Smooth muscle cell (in vitro differentiated cells): ENCODE results near the gene GRHL1. TPM values are rescaled to one million over a fixed set of nuclear protein-coding genes. Genes with fewer than 3 reads are reported as not detected.

ENCODE experiments used
- DNase-seq: peaks from one replicate; lab custom pipeline; 2025; ENCODE audit not compliant: unreplicated experiment; lab: John Stamatoyannopoulos, UW
- H2AFZ ChIP-seq: fragments of 200-600 bp; sonication (generic); 2 replicates; pipeline ENCODE4 v1.6.0; 2016; ENCODE audit warnings: antibody characterized with exemption, low read depth, mild to moderate bottlenecking
- H3F3A ChIP-seq: fragments of 200-600 bp; sonication (generic); 2 replicates; pipeline ENCODE4 v1.6.0; 2017; ENCODE audit warnings: antibody characterized with exemption, low read depth
- H3K27ac ChIP-seq: fragments of 200-600 bp; sonication (generic); 2 replicates; pipeline ENCODE4 v1.5.1; 2016; ENCODE audit warnings: low read depth, mild to moderate bottlenecking
- H3K27me3 ChIP-seq: fragments of 200-600 bp; sonication (generic); 2 replicates; pipeline ENCODE4 v1.6.1; 2016; ENCODE audit warnings: low read depth, mild to moderate bottlenecking
- H3K36me3 ChIP-seq: fragments of 200-600 bp; sonication (generic); 2 replicates; pipeline ENCODE4 v1.5.1; 2016; ENCODE audit warnings: low read depth
- H3K4me1 ChIP-seq: fragments of 200-600 bp; sonication (generic); 2 replicates; pipeline ENCODE4 v1.5.1; 2016; ENCODE audit warnings: low read depth
- H3K4me2 ChIP-seq: fragments of 200-600 bp; sonication (generic); 2 replicates; pipeline ENCODE4 v1.6.0; 2016; ENCODE audit warnings: mild to moderate bottlenecking
- H3K4me3 ChIP-seq: fragments of 200-600 bp; sonication (generic); 2 replicates; pipeline ENCODE4 v1.5.1; 2016; ENCODE audit warnings: mild to moderate bottlenecking
- H3K79me2 ChIP-seq: fragments of 200-600 bp; sonication (generic); 2 replicates; pipeline ENCODE4 v1.6.0; 2016; ENCODE audit warnings: low read depth, mild to moderate bottlenecking
- H3K9ac ChIP-seq: fragments of 200-600 bp; sonication (generic); 2 replicates; pipeline ENCODE4 v1.6.0; 2016; ENCODE audit warnings: low read depth
- H3K9me3 ChIP-seq: fragments of 200-600 bp; sonication (generic); replicated peaks from 2 replicates; pipeline ENCODE4 v1.5.1; 2016; ENCODE audit warnings: low read depth
- H4K20me1 ChIP-seq: fragments of 200-600 bp; sonication (generic); 2 replicates; pipeline ENCODE4 v1.6.0; 2016; ENCODE audit warnings: low read depth
- WGBS: methylation state at CpG from one replicate; pipeline ENCODE4 v1.1.7; 2016; ENCODE audit warnings: low lambda C conversion rate; 5-methylcytosine and 5-hydroxymethylcytosine counted together
- polyA plus RNA-seq: library from polyadenylated mRNA; unstranded; fragments of >200 nt; fragmentation: Nextera tagmentation; extraction: Ambion mirVana; gene quantifications from 2 replicates; pipeline ENCODE4 v1.2.1, GENCODE V29; 2016
- total RNA-seq: library from RNA; depleted of rRNA; stranded (reverse); fragments of >200 nt; gene quantifications from 2 replicates; pipeline ENCODE4 v1.2.3, GENCODE V29; 2014
- TF ChIP-seq, protein P1 (sequence below): fragments of 200-600 bp; sonication (generic); IDR thresholded peaks from 2 replicates; pipeline ENCODE4 v1.5.1; 2017; ENCODE audit warnings: borderline replicate concordance, mild to moderate bottlenecking, antibody characterized with exemption; ENCODE audit not compliant: insufficient read depth, poor library complexity, severe bottlenecking

GRHL1 gene
- total and polyA plus RNA-seq, 2 experiments from 2014 or later: 2.0 to 26.8 TPM

DNA sequence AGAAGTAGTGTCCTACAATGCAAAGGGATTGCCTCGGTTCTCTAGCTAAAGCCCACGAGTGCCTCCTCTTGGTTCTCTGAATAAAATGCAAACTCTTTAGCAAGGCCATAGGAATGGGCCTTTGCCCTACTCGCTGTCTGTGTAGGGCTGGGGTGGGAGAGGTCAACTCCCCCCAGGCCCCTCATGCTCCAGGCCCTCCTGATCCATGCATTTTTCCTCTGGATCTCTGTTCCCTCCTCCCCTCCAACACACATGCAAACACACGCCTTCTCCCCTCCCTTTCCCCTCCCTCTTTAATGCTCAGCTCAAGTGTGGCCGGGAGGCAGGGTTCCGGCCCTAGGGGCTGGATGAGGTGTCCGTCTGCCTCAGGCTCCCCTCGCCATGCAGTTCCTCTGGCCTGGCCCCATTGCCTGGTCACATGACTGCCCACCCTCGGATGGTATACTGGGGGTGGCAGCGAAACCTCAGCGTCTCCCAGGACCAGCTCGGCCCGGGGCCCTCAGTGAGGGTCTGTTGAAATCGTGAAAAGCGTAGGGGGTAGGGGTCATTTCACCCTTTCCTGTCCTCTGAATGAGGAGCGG, 77.0 kb downstream of the GRHL1 start:
- no peak overlapping the region for H3K4me3 ChIP-seq
- peaks cover 11% of the 10 kb centered on the region for H3K4me1 ChIP-seq
- no peak overlapping the region for H3K27ac ChIP-seq
- H2AFZ ChIP-seq: no peak overlapping the region
- 79% methylated on average over 16 of the region's 16 CpGs for WGBS
- no peaks in the 10 kb centered on the region for H4K20me1 ChIP-seq
- no peak overlapping the region for H3K4me2 ChIP-seq
- no peaks in the 10 kb centered on the region for H3K9me3 ChIP-seq
- H3K9ac ChIP-seq: no peak overlapping the region
- DNase-seq: no peak
- TF ChIP-seq, protein P1, sequence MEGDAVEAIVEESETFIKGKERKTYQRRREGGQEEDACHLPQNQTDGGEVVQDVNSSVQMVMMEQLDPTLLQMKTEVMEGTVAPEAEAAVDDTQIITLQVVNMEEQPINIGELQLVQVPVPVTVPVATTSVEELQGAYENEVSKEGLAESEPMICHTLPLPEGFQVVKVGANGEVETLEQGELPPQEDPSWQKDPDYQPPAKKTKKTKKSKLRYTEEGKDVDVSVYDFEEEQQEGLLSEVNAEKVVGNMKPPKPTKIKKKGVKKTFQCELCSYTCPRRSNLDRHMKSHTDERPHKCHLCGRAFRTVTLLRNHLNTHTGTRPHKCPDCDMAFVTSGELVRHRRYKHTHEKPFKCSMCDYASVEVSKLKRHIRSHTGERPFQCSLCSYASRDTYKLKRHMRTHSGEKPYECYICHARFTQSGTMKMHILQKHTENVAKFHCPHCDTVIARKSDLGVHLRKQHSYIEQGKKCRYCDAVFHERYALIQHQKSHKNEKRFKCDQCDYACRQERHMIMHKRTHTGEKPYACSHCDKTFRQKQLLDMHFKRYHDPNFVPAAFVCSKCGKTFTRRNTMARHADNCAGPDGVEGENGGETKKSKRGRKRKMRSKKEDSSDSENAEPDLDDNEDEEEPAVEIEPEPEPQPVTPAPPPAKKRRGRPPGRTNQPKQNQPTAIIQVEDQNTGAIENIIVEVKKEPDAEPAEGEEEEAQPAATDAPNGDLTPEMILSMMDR: no peak
- H3F3A ChIP-seq: no peaks in the 10 kb centered on the region
- no peaks in the 10 kb centered on the region for H3K27me3 ChIP-seq
- H3K36me3 ChIP-seq: no peaks in the 10 kb centered on the region
- no peaks in the 10 kb centered on the region for H3K79me2 ChIP-seq

DNA sequence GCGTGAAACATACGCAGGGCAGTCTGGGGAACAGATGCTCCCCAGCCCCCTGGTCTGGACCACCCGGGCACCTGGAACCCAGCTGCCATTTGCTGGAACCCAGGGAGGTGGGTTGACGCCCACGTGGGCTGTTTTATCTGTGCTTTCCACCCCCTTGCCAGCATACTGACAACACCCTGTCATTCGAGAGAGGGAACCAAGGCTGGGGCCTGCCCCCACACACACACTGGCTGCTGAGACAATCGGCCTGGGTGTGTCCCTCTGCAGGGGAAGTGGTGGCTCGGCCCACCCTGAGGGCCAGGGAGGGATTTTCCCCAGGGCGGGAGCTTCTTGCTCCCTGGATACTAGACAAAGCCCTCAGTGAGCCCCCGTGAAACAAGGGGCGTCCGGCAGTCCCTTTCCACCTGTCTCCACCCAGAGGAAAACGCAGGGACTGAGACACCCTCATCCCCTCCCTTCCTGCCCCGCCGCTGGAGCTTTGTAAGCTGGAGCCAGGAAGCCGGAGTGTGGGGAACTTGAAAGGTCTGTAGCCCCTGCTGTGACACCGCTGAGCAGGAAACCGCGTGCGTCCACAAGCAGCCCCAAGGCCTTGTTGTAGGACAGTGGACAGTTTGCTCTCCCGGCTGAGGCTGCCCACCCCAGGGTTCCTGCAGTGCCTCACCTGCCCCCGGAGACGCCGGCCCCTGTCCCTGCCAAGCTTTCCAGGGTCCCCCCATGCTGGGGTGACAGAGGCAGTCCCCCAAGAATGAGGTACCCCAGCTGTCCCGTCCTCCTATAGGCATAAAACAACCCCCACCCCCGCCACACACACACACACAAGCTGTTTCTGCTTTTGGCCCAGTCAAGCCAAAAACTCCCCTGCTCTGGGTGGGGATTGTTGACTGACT, 77.7 kb downstream of the GRHL1 start:
- no peak overlapping the region for H3K4me3 ChIP-seq
- no peak overlapping the region for H3K4me2 ChIP-seq

GRCh38 chr2:10029875-10030223, 78.4 kb downstream of the GRHL1 start:
- no peaks in the 10 kb centered on the region for H4K20me1 ChIP-seq
- no peaks in the 10 kb centered on the region for H3K79me2 ChIP-seq
- H3K9ac ChIP-seq: no peak overlapping the region
- H3K27ac ChIP-seq: no peak overlapping the region
- H3K9me3 ChIP-seq: no peaks in the 10 kb centered on the region
- no peak overlapping the region for H2AFZ ChIP-seq
- WGBS: 82% methylated on average over 7 of the region's 7 CpGs
- TF ChIP-seq, protein P1: no peak
- no peaks in the 10 kb centered on the region for H3K27me3 ChIP-seq
- DNase-seq: no peak
- no peaks in the 10 kb centered on the region for H3K36me3 ChIP-seq
- no peak overlapping the region for H3K4me3 ChIP-seq
- no peaks in the 10 kb centered on the region for H3F3A ChIP-seq
- peaks cover 11% of the 10 kb centered on the region for H3K4me1 ChIP-seq
- no peak overlapping the region for H3K4me2 ChIP-seq

More for the DNA sequence above, 77.7 kb downstream of the GRHL1 start:
- TF ChIP-seq, protein P1: no peak
- Histone ChIP-seq H2AFZ (peak overlapping the region; percentile 16), H3K79me2 (no peaks in the 10 kb centered on the region), H4K20me1 (no peaks in the 10 kb centered on the region), H3K9me3 (no peaks in the 10 kb centered on the region), H3K4me1 (peaks cover 11% of the 10 kb centered on the region), H3K36me3 (no peaks in the 10 kb centered on the region), H3K9ac (no peak overlapping the region), H3K27me3 (no peaks in the 10 kb centered on the region), H3F3A (no peaks in the 10 kb centered on the region), H3K27ac (no peak overlapping the region)
- 50% methylated on average over 23 of the region's 26 CpGs for WGBS
- DNase-seq: no peak
